Activated CD8-positive, alpha-beta T cell treated with anti-CD3 and anti-CD28 coated beads, Interleukin-2, amount 10 ng/mL, durations not matched to agents 7 days and 5 days (primary cell): Measurements from ENCODE around the gene CHD5. TPM values are rescaled to one million over a fixed set of nuclear protein-coding genes. Genes with fewer than 3 reads are reported as not detected.
"Not testable (repeated sequence)": the region's sequence is repeated elsewhere in the genome, so short reads cannot be mapped to it uniquely, and the experiment has no call there.

Source experiments
- ATAC-seq: fragments of 150-1000 bp; cut with Tn5 transposase; one replicate; pipeline ENCODE4 v1.10.0; 2021; ENCODE audit warnings: moderate library complexity
- CTCF ChIA-PET: fragments of 350-600 bp; sonication (Branson Sonifier 250); formaldehyde crosslinking; loops from one replicate; lab custom pipeline; 2021; ENCODE audit warnings: antibody characterized with exemption; lab: Charles Lee
- POLR2A ChIA-PET: fragments of 350-600 bp; sonication (Branson Sonifier 250); formaldehyde crosslinking; loops from one replicate; lab custom pipeline; 2021; ENCODE audit warnings: antibody characterized with exemption; lab: Charles Lee
- DNase-seq: peaks from one replicate; pipeline ENCODE4 v3.0.0-alpha.2; 2020
- H3K27ac Mint-ChIP-seq: one replicate; pipeline ENCODE4 v1.8.0; 2021; ENCODE audit warnings: mild to moderate bottlenecking, mixed read lengths
- H3K27me3 Mint-ChIP-seq: one replicate; pipeline ENCODE4 v1.8.0; 2021; ENCODE audit warnings: low read depth, mixed read lengths
- H3K36me3 Mint-ChIP-seq: one replicate; pipeline ENCODE4 v1.8.0; 2021; ENCODE audit warnings: low read depth, mixed read lengths
- H3K4me1 Mint-ChIP-seq: one replicate; pipeline ENCODE4 v1.8.0; 2021; ENCODE audit warnings: low read depth, mixed read lengths
- H3K4me3 Mint-ChIP-seq: one replicate; pipeline ENCODE4 v1.8.0; 2021; ENCODE audit warnings: mild to moderate bottlenecking, mixed read lengths
- H3K9me3 Mint-ChIP-seq: one replicate; pipeline ENCODE4 v1.8.0; 2022; ENCODE audit warnings: mixed read lengths; ENCODE audit not compliant: insufficient read depth
- total RNA-seq, 2 experiments: library from RNA; stranded (reverse); gene quantifications; one replicate each; pipeline ENCODE4 v1.2.3, GENCODE V29; 2021

The CHD5 gene
- total RNA-seq, 2 experiments from 2014 or later = 0.23 to 0.47 TPM

DNA sequence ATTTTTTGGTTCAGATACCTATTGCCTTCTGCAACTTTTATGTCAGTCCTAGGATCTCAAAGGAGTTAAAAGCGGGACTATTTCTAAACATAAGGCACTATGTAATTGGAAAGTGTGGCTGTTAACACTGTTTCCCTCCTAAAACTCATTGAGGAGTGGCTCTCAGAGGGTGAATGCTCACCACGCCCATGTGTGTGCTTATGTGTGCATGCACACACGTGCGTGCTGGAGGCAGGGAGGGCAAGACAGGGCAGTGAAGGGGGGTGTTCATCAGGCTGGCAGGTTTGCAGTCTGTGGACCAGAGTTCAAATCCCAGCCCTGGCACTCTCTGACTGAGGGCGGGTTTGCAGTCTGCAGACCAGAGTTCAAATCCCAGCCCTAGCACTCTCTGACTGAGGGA lies 112.0 kb downstream of the CHD5 start:
- Mint-ChIP-seq H3K36me3 (peaks cover 32% of the 10 kb centered on the region), H3K27ac (no peak overlapping the region), H3K4me3 (no peak overlapping the region), H3K4me1 (no peaks in the 10 kb centered on the region), H3K27me3 (no peaks in the 10 kb centered on the region), H3K9me3 (no peaks in the 10 kb centered on the region)
- CTCF ChIA-PET = interaction anchor here (1.0 kb wide), 1 partner anchor 9 kb away, joined by 3 read pairs; no protein-coding TSS in a partner anchor
- DNase-seq (no peak), ATAC-seq (no peak)
- POLR2A ChIA-PET = interaction anchor here (0.5 to 0.8 kb wide), 2 partner anchors 33 to 124 kb away, joined by 3 read pairs; no protein-coding TSS in a partner anchor

DNA sequence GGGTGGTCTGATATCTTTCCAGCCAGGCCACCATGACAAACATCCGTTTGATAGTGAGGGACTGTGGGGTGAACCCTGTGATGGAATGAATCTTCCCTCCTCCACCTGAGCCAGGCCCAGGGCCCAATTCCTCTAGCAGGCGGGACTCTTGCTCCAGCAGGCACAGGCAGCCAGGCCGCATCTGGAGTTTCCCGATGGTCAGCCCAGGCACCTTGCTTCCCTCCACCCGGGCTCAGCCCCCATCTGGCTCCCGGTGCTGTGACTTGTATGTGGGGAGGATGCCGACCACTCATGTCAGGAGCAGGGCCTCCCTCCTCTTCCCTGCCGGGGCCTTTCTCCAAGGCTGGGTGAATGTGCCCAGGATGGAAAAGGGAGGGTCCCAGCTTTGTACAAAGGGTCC lies 113.4 kb downstream of the CHD5 start:
- DNase-seq = no peak
- ChIA-PET POLR2A (no interaction called here), CTCF (no interaction called here)
- Mint-ChIP-seq H3K4me3 (no peak overlapping the region), H3K27me3 (no peaks in the 10 kb centered on the region), H3K9me3 (no peaks in the 10 kb centered on the region), H3K36me3 (peaks cover 34% of the 10 kb centered on the region), H3K27ac (no peak overlapping the region), H3K4me1 (no peaks in the 10 kb centered on the region)
- ATAC-seq = no peak

DNA sequence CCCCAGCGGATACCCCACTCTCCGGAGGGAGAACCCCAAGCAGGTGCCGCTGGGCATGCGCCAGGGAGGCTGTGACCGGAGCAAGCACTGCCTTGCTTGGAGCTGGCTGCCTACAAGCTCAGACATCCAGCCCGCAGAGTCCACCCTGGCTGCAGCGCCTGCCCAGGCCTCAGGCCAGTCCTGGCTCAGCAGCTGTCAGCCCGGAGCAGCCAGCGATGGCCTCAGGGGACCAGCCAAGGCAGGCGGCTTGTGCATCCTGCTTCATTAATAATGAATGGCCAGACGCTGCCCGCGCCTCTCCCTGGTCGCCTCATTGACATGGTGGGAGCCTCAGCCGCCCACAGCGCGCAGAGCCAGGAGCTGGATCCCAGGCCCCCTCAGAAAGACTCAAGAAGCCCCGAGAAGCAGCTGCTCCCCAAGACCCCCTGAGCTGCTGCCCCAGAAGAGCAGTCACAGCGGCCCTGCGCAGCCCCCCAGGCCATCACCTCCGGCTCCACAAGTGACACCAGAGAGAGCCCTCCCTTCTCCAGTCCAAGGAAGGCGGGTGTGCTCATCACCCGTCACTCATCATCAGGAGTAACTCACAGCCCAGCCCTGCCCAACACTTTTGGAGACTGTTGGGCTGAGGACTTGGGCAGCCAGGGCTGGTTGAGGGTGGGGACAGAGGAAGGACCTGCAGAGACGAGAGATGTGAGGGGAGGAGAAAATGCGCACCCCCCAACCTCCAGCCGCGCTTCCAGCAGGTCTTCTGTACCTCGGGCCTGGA lies 114.8 kb downstream of the CHD5 start:
- CTCF ChIA-PET = no interaction called here
- Mint-ChIP-seq H3K27ac (no peak overlapping the region), H3K4me3 (no peak overlapping the region), H3K9me3 (no peaks in the 10 kb centered on the region), H3K36me3 (peaks cover 34% of the 10 kb centered on the region), H3K27me3 (no peaks in the 10 kb centered on the region), H3K4me1 (no peaks in the 10 kb centered on the region)
- ATAC-seq (no peak), DNase-seq (no peak)
- POLR2A ChIA-PET = no interaction called here

GRCh38 chr1:6063532-6064053 lies 116.5 kb downstream of the CHD5 start:
- H3K9me3 Mint-ChIP-seq, H3K4me3 Mint-ChIP-seq, CTCF ChIA-PET, DNase-seq, POLR2A ChIA-PET, H3K27ac Mint-ChIP-seq, H3K4me1 Mint-ChIP-seq, ATAC-seq, H3K27me3 Mint-ChIP-seq: not testable (repeated sequence)
- peaks cover 41% of the 10 kb centered on the region for H3K36me3 Mint-ChIP-seq

DNA sequence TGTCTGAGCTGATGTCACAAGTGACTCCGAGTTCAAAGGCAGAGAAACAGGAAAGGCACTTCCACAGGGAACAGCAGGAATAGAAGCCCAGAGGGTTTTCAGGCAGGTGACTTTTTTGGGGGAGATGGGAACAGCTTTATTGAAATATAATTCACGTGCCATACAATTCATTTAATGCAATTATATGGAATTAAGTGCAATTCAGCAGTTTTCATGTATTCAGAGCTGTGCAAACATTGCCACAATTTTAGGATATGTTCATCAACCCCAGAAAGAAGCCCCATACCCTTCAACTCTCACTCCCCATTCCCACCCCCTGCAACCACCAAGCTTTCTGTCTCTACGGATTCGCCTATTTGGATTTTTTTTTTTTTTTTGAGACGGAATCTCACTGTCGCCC lies 117.5 kb downstream of the CHD5 start:
- H3K4me3 Mint-ChIP-seq = no peak overlapping the region
- no peaks in the 10 kb centered on the region for H3K4me1 Mint-ChIP-seq
- ChIA-PET CTCF (no interaction called here), POLR2A (no interaction called here)
- no peaks in the 10 kb centered on the region for H3K9me3 Mint-ChIP-seq
- H3K36me3 Mint-ChIP-seq = peaks cover 45% of the 10 kb centered on the region
- ATAC-seq = no peak
- no peaks in the 10 kb centered on the region for H3K27me3 Mint-ChIP-seq
- no peak for DNase-seq
- no peak overlapping the region for H3K27ac Mint-ChIP-seq

DNA sequence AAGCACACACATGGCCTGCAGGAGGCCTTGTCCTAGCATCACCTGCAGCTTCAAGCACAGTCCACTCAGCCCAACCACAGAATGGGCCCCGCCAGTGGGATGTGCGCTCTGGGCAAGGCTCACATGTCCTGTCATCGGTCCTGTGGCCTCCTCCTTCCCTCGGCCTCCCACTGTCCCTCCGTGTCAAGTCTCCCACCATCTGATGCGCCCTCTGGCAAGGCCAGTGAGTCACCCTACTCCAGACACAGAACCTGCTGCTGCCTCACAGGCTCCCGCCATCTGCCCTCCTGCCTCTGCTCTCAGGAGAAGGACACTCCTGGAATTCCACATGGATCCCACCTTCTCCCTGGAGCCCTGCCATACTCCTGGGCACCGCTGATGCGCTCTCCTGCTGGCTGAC lies 120.3 kb downstream of the CHD5 start:
- DNase-seq (no peak), ATAC-seq (no peak)
- Mint-ChIP-seq H3K4me3 (no peak overlapping the region), H3K27me3 (no peaks in the 10 kb centered on the region), H3K27ac (no peak overlapping the region), H3K4me1 (no peaks in the 10 kb centered on the region), H3K9me3 (no peaks in the 10 kb centered on the region), H3K36me3 (peaks cover 47% of the 10 kb centered on the region)
- ChIA-PET CTCF (no interaction called here), POLR2A (no interaction called here)

GRCh38 chr1:6057170-6057845 lies 122.8 kb downstream of the CHD5 start:
- DNase-seq (no peak), ATAC-seq (no peak)
- no peak overlapping the region for H3K4me3 Mint-ChIP-seq
- POLR2A ChIA-PET = no interaction called here
- no peak overlapping the region for H3K27ac Mint-ChIP-seq
- CTCF ChIA-PET = no interaction called here
- peaks cover 57% of the 10 kb centered on the region for H3K36me3 Mint-ChIP-seq
- no peaks in the 10 kb centered on the region for H3K9me3 Mint-ChIP-seq
- H3K27me3 Mint-ChIP-seq = no peaks in the 10 kb centered on the region
- no peaks in the 10 kb centered on the region for H3K4me1 Mint-ChIP-seq

GRCh38 chr1:6056572-6056948 lies 123.6 kb downstream of the CHD5 start:
- CTCF ChIA-PET = no interaction called here
- Mint-ChIP-seq H3K4me1 (no peaks in the 10 kb centered on the region), H3K27me3 (no peaks in the 10 kb centered on the region), H3K9me3 (no peaks in the 10 kb centered on the region), H3K4me3 (no peak overlapping the region), H3K27ac (no peak overlapping the region), H3K36me3 (peaks cover 55% of the 10 kb centered on the region)
- DNase-seq = no peak
- POLR2A ChIA-PET = no interaction called here
- no peak for ATAC-seq

GRCh38 chr1:6054596-6054995 lies 125.5 kb downstream of the CHD5 start:
- ChIA-PET POLR2A (no interaction called here), CTCF (no interaction called here)
- Mint-ChIP-seq H3K4me1 (no peaks in the 10 kb centered on the region), H3K27ac (no peak overlapping the region), H3K36me3 (peaks cover 57% of the 10 kb centered on the region), H3K4me3 (no peak overlapping the region), H3K27me3 (no peaks in the 10 kb centered on the region), H3K9me3 (no peaks in the 10 kb centered on the region)
- no peak for ATAC-seq
- DNase-seq = no peak

- ChIA-PET POLR2A (no interaction called here), CTCF (interaction anchor here (1.3 kb wide), 1 partner anchor 16 kb away, joined by 3 read pairs; no protein-coding TSS in a partner anchor)
- Mint-ChIP-seq H3K27ac (no peak overlapping the region), H3K4me3 (no peak overlapping the region), H3K4me1 (peaks cover under 1% of the 10 kb centered on the region), H3K27me3 (no peaks in the 10 kb centered on the region), H3K9me3 (no peaks in the 10 kb centered on the region), H3K36me3 (peaks cover 57% of the 10 kb centered on the region)
- DNase-seq (no peak), ATAC-seq (no peak)
Measured at GRCh38 chr1:6053206-6053546, 126.9 kb downstream of the CHD5 start.

DNA sequence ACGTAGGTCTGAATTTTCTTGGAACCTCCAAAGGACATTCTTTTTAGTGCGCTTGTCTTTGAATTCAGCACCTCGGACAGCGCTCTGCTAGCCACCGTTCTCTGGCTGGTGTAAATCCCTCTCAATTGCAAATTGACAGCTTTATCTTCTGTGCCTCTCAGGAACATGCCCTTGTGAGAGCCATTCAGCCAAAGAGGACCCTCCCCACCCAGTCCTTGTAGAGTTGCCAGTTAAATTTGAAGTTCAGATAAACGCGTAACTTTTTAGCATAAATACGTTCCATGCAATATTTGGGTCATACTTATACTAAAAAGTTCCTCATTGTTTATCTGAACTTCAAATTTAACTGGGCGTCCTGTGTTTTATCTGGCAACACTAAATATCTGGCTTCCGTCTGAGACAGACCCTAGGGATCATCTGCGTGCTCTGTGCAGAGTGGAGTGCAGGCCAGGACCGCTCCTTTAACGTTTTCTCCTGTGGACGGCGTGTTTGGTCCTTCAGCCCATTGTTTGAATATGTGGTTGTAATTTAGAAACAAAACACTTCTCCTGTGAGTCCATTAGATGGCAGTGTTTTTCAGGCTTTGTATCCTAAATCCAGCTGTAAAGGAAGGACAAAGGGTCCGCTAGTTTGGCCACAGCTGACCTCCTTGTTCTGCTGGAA lies 127.4 kb downstream of the CHD5 start:
- H3K4me3 Mint-ChIP-seq = no peak overlapping the region
- H3K27ac Mint-ChIP-seq = peak overlapping the region; percentile 72
- CTCF ChIA-PET = interaction anchor here (1.3 kb wide), 1 partner anchor 16 kb away, joined by 3 read pairs; no protein-coding TSS in a partner anchor
- H3K36me3 Mint-ChIP-seq = peaks cover 60% of the 10 kb centered on the region
- ATAC-seq (no peak), DNase-seq (peak; percentile 70)
- peaks cover 3% of the 10 kb centered on the region for H3K4me1 Mint-ChIP-seq
- H3K27me3 Mint-ChIP-seq = no peaks in the 10 kb centered on the region
- POLR2A ChIA-PET = no interaction called here
- H3K9me3 Mint-ChIP-seq = no peaks in the 10 kb centered on the region
